ENCODE data around the gene ARL4D.
"Not testable (repeated sequence)": the region's sequence is repeated elsewhere in the genome, so short reads cannot be mapped to it uniquely, and the experiment has no call there.

Gene ARL4D

DNA sequence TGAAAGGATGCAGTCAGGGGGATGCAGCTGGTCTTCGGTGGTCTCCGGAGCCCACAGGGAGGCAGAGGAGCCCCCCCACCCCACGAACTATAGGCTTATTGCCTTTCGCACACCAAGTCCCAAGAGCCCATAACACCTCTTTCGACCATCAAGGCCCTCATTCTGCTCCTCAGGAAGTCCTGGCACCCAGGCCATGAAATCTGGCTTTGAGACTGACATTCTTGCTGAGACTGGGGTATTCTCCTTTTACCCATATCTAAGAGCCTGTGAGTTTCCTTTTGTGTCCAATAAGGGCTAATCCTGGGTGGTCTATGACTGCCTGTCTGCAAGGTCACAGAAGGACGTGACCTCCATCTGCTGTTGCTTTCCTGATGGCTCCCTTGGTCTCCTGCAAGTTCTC is 6.4 kb upstream of the ARL4D start:
- DNase-seq (ENCODE audit: low read depth) = no peak
- H3K4me3 ChIP-seq (ENCODE audit: control insufficient read depth, low read depth, low read length) = no peak overlapping the region
- TF ChIP-seq, protein P1, sequence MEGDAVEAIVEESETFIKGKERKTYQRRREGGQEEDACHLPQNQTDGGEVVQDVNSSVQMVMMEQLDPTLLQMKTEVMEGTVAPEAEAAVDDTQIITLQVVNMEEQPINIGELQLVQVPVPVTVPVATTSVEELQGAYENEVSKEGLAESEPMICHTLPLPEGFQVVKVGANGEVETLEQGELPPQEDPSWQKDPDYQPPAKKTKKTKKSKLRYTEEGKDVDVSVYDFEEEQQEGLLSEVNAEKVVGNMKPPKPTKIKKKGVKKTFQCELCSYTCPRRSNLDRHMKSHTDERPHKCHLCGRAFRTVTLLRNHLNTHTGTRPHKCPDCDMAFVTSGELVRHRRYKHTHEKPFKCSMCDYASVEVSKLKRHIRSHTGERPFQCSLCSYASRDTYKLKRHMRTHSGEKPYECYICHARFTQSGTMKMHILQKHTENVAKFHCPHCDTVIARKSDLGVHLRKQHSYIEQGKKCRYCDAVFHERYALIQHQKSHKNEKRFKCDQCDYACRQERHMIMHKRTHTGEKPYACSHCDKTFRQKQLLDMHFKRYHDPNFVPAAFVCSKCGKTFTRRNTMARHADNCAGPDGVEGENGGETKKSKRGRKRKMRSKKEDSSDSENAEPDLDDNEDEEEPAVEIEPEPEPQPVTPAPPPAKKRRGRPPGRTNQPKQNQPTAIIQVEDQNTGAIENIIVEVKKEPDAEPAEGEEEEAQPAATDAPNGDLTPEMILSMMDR (conservative IDR thresholded peaks at IDR 0.05; ENCODE audit: control insufficient read depth, insufficient read depth, low read depth, low read length) = no peak

DNA sequence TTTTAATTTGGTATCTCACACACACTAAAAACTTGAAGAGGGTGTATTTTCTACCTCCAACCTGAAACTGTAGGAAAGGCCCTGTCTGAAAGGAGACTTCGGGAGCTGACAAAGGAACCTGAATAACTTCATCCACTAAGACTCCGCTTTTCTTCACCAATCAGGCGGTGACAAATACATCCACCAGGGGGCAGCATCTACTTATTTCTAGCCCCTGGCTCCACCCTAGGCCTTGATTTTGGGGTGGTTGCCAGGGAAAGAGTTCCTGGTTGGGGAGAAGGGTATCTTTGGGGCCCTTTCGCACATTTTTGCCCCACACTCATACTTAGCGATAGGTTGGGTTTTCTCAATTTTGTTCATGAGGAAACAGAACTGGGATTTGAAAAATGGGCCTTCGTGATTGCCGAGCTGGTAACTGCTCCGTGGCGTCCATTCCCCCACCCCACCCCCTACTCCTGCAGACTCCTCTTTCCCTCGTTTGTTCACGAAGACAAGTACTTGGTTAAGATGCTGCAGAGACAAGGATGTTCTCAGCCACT is 4.8 kb upstream of the ARL4D start:
- H3K4me3 ChIP-seq (ENCODE audit: control insufficient read depth, low read depth, low read length) = no peak overlapping the region
- TF ChIP-seq, protein P1 (conservative IDR thresholded peaks at IDR 0.05; ENCODE audit: control insufficient read depth, insufficient read depth, low read depth, low read length) = peak; percentile 91
- peak; percentile 89 for DNase-seq (ENCODE audit: low read depth)

DNA sequence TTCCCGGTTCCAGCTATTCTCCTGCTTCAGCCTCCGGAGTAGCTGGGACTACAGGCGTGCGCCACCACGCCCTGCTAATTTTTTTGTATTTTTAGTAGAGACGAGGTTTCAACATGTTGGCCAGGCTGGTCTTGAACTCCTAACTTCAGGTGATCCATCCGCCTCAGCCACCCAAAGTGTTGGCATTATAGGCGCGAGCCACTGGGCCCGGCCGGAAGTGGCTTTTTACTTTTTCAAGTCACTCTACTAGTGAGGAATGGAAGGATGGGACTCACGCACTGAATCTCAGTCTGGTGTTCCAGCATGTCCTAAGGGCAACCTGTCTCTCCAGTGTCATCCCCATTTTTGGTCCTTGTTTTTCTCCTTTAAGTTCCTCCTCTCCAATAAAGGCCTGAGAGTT is 4.1 kb upstream of the ARL4D start:
- not testable (repeated sequence) for H3K4me3 ChIP-seq (ENCODE audit: control insufficient read depth, low read depth, low read length); DNase-seq (ENCODE audit: low read depth)

DNA sequence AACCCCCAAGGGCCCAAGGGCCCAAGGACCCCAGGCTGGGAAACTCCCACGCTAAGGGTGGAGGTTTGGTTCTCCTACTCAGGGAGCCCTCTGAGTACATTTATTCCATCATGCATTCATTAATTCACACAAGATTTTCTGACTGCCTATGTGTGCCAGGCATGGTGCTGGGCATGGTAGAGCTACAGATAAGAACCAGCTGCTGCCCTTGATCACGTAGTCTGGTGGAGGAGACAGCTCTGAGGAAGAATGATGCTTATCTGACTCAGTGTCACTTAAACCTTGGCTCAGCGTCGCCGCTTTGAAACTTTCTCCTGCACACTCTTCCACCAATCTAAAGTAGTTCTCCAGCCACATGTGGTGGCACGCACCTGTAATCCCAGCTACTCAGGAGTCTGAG is 3.6 kb upstream of the ARL4D start:
- no peak for DNase-seq (ENCODE audit: low read depth)
- H3K4me3 ChIP-seq (ENCODE audit: control insufficient read depth, low read depth, low read length) = no peak overlapping the region

DNA sequence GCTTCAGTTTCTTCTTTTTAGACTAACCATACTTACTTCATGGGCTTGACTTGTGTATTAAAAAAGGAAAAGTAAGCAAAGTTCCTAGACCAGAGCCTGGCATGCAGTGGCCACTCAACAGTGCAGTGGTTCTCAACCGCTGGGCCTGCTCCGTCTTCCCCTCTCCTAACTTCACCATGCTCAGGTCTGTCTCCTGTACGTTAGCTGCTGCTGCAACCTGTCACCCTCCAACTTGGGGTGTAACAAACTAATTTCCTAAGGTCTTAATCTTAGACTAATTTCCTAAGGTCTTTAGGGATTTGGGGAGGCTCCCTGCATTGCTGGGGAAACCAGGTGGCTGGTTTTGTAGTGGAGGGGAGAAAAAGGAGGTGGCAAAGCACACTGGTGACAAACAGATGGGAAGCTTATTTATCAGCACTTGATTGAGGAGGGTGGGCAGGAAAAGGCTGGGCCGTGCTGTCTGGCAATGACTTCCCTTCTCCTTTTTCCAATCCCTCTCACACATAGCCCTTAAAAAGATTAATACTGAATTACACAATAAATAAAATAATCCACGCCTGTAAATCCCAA is 2.2 kb upstream of the ARL4D start:
- DNase-seq (ENCODE audit: low read depth) = no peak
- TF ChIP-seq, protein P1 (conservative IDR thresholded peaks at IDR 0.05; ENCODE audit: control insufficient read depth, insufficient read depth, low read depth, low read length) = no peak
- no peak overlapping the region for H3K4me3 ChIP-seq (ENCODE audit: control insufficient read depth, low read depth, low read length)

More for the DNA sequence above, 3.6 kb upstream of the ARL4D start:
- TF ChIP-seq, protein P1 (conservative IDR thresholded peaks at IDR 0.05; ENCODE audit: control insufficient read depth, insufficient read depth, low read depth, low read length) = no peak

DNA sequence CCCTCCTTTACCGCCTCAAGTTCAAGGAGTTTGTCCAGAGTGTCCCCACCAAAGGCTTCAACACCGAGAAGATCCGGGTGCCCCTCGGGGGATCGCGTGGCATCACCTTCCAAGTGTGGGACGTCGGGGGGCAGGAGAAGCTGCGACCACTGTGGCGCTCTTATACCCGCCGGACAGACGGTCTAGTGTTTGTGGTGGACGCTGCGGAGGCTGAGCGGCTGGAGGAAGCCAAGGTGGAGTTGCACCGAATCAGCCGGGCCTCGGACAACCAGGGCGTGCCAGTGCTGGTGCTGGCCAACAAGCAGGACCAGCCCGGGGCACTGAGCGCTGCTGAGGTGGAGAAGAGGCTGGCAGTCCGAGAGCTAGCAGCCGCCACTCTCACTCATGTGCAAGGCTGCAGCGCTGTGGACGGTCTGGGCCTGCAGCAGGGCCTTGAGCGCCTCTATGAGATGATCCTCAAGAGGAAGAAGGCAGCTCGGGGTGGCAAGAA is 1.1 kb downstream of the ARL4D start:
- H3K4me3 ChIP-seq (ENCODE audit: control insufficient read depth, low read depth, low read length) = peak overlapping the region; percentile 79
- no peak for DNase-seq (ENCODE audit: low read depth)
- TF ChIP-seq, protein P1 (conservative IDR thresholded peaks at IDR 0.05; ENCODE audit: control insufficient read depth, insufficient read depth, low read depth, low read length) = no peak

DNA sequence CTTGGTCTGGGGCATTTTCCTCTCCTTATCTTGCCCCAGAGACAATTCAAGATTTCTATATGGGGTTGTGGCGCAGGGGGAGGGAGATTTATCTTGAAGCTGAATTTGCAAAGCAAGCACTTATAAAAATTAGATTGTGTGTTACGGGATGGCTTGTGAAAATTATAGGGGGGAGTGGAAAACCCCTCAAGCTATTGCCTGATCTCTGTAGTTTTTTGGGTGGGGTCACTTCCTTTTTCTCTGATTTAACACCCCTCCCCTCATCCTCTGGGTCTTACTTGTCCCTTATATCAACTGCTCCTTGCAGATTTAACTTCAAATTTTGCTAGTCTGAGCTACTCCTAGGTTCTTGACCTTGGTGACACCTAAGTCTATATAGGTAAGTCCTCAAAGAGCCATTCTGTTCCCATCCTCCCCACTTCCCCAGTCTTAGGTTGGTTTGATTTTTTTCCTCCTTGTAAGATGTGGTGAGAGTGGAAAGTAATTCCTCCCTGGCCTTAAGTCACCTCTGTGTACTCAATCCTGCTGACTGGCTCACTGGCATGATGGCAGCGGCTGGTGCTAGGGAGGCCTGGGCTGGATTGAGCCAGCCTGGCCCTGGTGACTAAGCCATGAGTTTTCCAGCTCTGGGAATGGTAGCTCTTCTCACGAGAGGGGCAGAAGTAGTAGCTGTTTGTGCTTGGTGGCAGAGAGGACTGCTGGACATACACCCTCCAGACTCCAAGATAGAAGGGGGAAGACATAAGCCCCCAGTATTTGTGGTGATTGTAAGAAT is 2.3 kb downstream of the ARL4D start:
- TF ChIP-seq, protein P1 (conservative IDR thresholded peaks at IDR 0.05; ENCODE audit: control insufficient read depth, insufficient read depth, low read depth, low read length) = no peak
- peak overlapping the region; percentile 79 for H3K4me3 ChIP-seq (ENCODE audit: control insufficient read depth, low read depth, low read length)
- DNase-seq (ENCODE audit: low read depth) = peak; percentile 90
